ENCODE results near the gene PNPLA7. TPM values are rescaled to one million over a fixed set of nuclear protein-coding genes. Genes with fewer than 3 reads are reported as not detected.

PNPLA7 gene
- total and polyA plus RNA-seq, 2 of the 8 experiments (the other 6 are each of a cell fraction or from before 2014, with no cell fraction given) = 0.35 to 0.47 TPM

DNA sequence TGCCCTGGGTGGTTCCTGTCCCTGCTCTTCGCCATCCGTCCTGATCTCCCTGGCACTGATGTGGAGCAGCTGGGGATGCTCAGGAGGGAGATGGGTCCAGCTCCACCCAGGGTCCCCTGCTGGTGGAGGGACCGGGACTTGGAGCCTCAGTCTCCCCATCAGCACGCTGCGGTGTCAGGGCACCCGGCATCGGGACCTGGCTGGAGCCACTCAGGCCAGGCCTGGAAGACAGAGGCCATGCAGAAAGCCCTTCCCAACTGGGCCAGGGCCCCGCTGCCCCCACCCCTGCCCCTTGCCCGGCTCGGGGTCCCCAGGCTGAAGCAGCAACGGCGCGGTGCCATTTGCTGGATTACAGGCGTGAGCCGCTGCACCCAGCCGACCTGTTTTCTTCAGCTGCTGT lies 50.8 kb downstream of the PNPLA7 start (continued):
- no peak for TF ChIP-seq KDM1A (IDR thresholded peaks at IDR 0.05; ENCODE audit: borderline replicate concordance, low read length)
- no peak for TF ChIP-seq ZNF274 (IDR thresholded peaks at IDR 0.05; ENCODE audit: borderline replicate concordance, extremely low read depth, low read length)
- no peak for TF ChIP-seq EGR1 (IDR thresholded peaks at IDR 0.05; ENCODE audit: borderline replicate concordance, low read depth, low read length)

All from H1 (cell line).